Keratinocyte (primary cell): ENCODE data around the gene ATP5MC2. TPM values are rescaled to one million over a fixed set of nuclear protein-coding genes. Genes with fewer than 3 reads are reported as not detected.

ENCODE experiments used
- DNase-seq: peaks from one replicate; pipeline ENCODE4 v3.0.0-alpha.2; 2011; ENCODE audit warnings: low read depth, missing footprints, low spot score
- FAIRE-seq: peaks from 2 replicates; lab custom pipeline; 2011; peaks lifted over from hg19 to GRCh38; lab: Jason Lieb, UNC
- H2AFZ ChIP-seq: 2 replicates; pipeline ENCODE4 v1.6.0; 2012; ENCODE audit warnings: low read length, control low read depth, inconsistent platforms; ENCODE audit not compliant: control insufficient read depth
- H3K27ac ChIP-seq: 2 replicates; pipeline ENCODE4 v1.5.1; 2011; ENCODE audit warnings: low read length; ENCODE audit not compliant: control insufficient read depth, insufficient read depth
- H3K27me3 ChIP-seq: 3 replicates; pipeline ENCODE4 v1.6.0; 2011; ENCODE audit warnings: low read length; ENCODE audit not compliant: control insufficient read depth, insufficient read depth; ENCODE audit errors: extremely low read depth
- H3K36me3 ChIP-seq, 2 experiments: 2 replicates in 1 of 2; 3 replicates in 1 of 2; pipeline ENCODE4 v1.5.1; 2011; ENCODE audit warnings: low read length in 2 of 2, mild to moderate bottlenecking in 1 of 2; ENCODE audit not compliant: control insufficient read depth in 2 of 2, insufficient read depth in 2 of 2; ENCODE audit errors: extremely low read depth in 1 of 2
- H3K4me1 ChIP-seq: 3 replicates; pipeline ENCODE4 v1.5.1; 2011; ENCODE audit warnings: low read length; ENCODE audit not compliant: control insufficient read depth, insufficient read depth; ENCODE audit errors: extremely low read depth
- H3K4me2 ChIP-seq: 3 replicates; pipeline ENCODE4 v1.6.0; 2011; ENCODE audit warnings: low read depth, low read length; ENCODE audit not compliant: control insufficient read depth, insufficient read depth; ENCODE audit errors: extremely low read depth
- H3K4me3 ChIP-seq, 3 experiments: fragments of 200-600 bp in 1 of 3; sonication (generic) in 1 of 3; 2 replicates in 2 of 3; 3 replicates in 1 of 3; pipeline ENCODE4 v1.5.1; 2011 to 2016; ENCODE audit warnings: low read length in 3 of 3, mild to moderate bottlenecking in 3 of 3, control low read depth in 2 of 3, inconsistent platforms in 1 of 3, low read depth in 1 of 3, mixed read lengths in 1 of 3, mixed run types in 1 of 3, moderate library complexity in 1 of 3; ENCODE audit not compliant: control insufficient read depth in 2 of 3, insufficient read depth in 2 of 3; ENCODE audit errors: extremely low read depth in 1 of 3
- H3K79me2 ChIP-seq: 2 replicates; pipeline ENCODE4 v1.6.0; 2012; ENCODE audit warnings: low read length; ENCODE audit not compliant: control insufficient read depth, insufficient read depth
- H3K9ac ChIP-seq: 3 replicates; pipeline ENCODE4 v1.6.0; 2011; ENCODE audit warnings: low read length; ENCODE audit not compliant: control insufficient read depth, insufficient read depth; ENCODE audit errors: extremely low read depth
- H3K9me1 ChIP-seq: 3 replicates; pipeline ENCODE4 v1.6.0; 2011; ENCODE audit warnings: low read length; ENCODE audit not compliant: control insufficient read depth, insufficient read depth; ENCODE audit errors: extremely low read depth
- H3K9me3 ChIP-seq: 2 replicates; pipeline ENCODE4 v1.5.1; 2012; ENCODE audit warnings: low read depth, low read length; ENCODE audit not compliant: control insufficient read depth
- H4K20me1 ChIP-seq: 3 replicates; pipeline ENCODE4 v1.6.0; 2011; ENCODE audit warnings: low read length; ENCODE audit not compliant: control insufficient read depth, insufficient read depth; ENCODE audit errors: extremely low read depth
- CTCF ChIP-seq, 3 experiments: IDR thresholded peaks in 1 of 3; conservative IDR thresholded peaks in 1 of 3; optimal IDR thresholded peaks in 1 of 3; 2 replicates in 2 of 3; 3 replicates in 1 of 3; pipeline versions ENCODE3 to v1.5.1; 2011; ENCODE audit warnings: low read length in 3 of 3, mild to moderate bottlenecking in 3 of 3, moderate library complexity in 2 of 3, control low read depth in 1 of 3, inconsistent platforms in 1 of 3; ENCODE audit not compliant: insufficient read depth in 2 of 3; ENCODE audit errors: extremely low read depth in 1 of 3
- EZH2 ChIP-seq: IDR thresholded peaks from one replicate; pipeline ENCODE4 v1.6.1; 2012; ENCODE audit warnings: inconsistent platforms, mild to moderate bottlenecking, low read length, moderate library complexity
- dilution Hi-C: fragments of 300-500 bp; cut with MboI; formaldehyde crosslinking; loops from one replicate; pipeline ENCODE4 v1.7.0; 2020; ENCODE audit warnings: low sequenced_read_pairs; ENCODE audit not compliant: extremely low pct_ligation_motif_present
- polyA plus RNA-seq, 5 experiments: library from polyadenylated mRNA; depleted of rRNA in 3 of 5; stranded (reverse) in 3 of 5; stranded (forward) in 1 of 5; unstranded in 1 of 5; fragments of >200 nt; gene quantifications; 1 replicate in 1 of 5; 2 replicates in 3 of 5; 3 replicates in 1 of 5; pipeline versions ENCODE4 v1.2.1 to v1.2.3, GENCODE V29; 2011 to 2012; ENCODE audit warnings: missing spikeins in 2 of 5, low read depth in 1 of 5, low replicate concordance in 1 of 5

Gene ATP5MC2
- polyA plus RNA-seq, 1 donor (not counting 4 experiments of a cell fraction or from before 2014, with no cell fraction given): 138 TPM

DNA sequence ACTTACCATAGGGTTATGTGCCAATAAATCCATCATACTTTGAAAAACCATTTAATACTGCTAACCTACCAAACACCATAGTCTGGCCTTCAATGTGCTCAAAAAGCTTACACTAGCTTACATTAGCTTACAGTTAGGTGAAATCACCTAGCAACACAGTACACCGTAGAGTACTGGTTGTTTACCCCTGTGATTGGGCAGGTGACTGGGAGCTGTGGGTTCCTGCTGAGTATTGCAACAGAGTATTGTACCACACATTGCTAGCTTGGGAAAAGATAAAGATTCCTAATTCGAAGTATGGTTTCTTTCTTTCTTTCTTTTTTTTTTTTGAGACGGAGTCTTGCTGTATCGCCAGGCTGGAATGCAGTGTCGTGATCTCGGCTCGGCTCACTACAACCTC lies 5.6 kb downstream of the ATP5MC2 start:
- Histone ChIP-seq H4K20me1 (no peaks in the 10 kb centered on the region), H3K4me3 (no peak overlapping the region), H2AFZ (no peak overlapping the region), H3K9ac (no peak overlapping the region), H3K36me3 (peaks cover 12 to 28% of the 10 kb centered on the region in 2 experiments), H3K27me3 (no peaks in the 10 kb centered on the region), H3K9me3 (no peaks in the 10 kb centered on the region), H3K4me2 (no peak overlapping the region), H3K27ac (no peak overlapping the region), H3K4me1 (peaks cover 16% of the 10 kb centered on the region), H3K9me1 (no peaks in the 10 kb centered on the region), H3K79me2 (peaks cover 8% of the 10 kb centered on the region)
- TF ChIP-seq EZH2 (no peak), CTCF (optimal IDR thresholded peaks at IDR 0.05 in 1 of 3, IDR thresholded peaks at IDR 0.05 in 1 of 3, conservative IDR thresholded peaks at IDR 0.05 in 1 of 3; ENCODE audit: extremely low read depth in 1 of 3, insufficient read depth in 2 of 3, low read length in 3 of 3) (no peak)
- dilution Hi-C loops: no loop called here
- no peak for FAIRE-seq
- no peak for DNase-seq

DNA sequence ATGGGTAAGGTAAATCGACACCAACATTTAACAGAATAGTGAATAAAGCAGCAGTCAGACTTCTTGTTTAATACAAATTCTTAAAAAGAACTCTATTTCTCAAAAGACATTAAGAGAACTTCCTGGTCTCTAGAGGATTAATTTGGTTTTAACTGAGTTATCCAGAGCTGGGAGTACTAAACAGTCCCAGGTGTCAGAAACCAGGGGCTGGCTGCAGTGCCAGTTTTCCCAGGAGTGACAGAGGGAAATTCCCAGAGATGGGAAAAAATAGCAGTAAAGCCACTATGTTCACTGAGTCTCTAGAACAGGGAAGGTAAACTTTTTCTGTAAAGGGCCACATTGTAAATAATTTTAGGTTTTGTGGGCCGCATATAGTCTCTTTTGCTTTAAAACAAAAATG lies 8.8 kb downstream of the ATP5MC2 start:
- Histone ChIP-seq H3K27me3 (no peaks in the 10 kb centered on the region), H2AFZ (no peak overlapping the region), H3K36me3 (peaks cover 18 to 33% of the 10 kb centered on the region in 2 experiments), H3K4me1 (peaks cover 9% of the 10 kb centered on the region), H3K4me3 (no peak overlapping the region), H3K79me2 (no peaks in the 10 kb centered on the region), H3K9me1 (no peaks in the 10 kb centered on the region), H3K4me2 (no peak overlapping the region), H3K27ac (no peak overlapping the region), H3K9ac (no peak overlapping the region), H3K9me3 (no peaks in the 10 kb centered on the region), H4K20me1 (no peaks in the 10 kb centered on the region)
- FAIRE-seq (no peak), DNase-seq (no peak)
- dilution Hi-C loops: no loop called here
- TF ChIP-seq EZH2 (no peak), CTCF (optimal IDR thresholded peaks at IDR 0.05 in 1 of 3, IDR thresholded peaks at IDR 0.05 in 1 of 3, conservative IDR thresholded peaks at IDR 0.05 in 1 of 3; ENCODE audit: extremely low read depth in 1 of 3, insufficient read depth in 2 of 3, low read length in 3 of 3) (no peak)
